Upper lobe of left lung (tissue), 4 donors: ENCODE results near the gene ERAL1.

Experiments
- EP300 ChIP-seq, 4 donors: sonication (generic); formaldehyde crosslinking; IDR thresholded peaks; one replicate each; pipeline ENCODE4 v1.5.1; 2017; ENCODE audit warnings: antibody characterized with exemption in 4 of 4, control low read depth in 2 of 4
- POLR2AphosphoS5 ChIP-seq, 2 donors: sonication (generic); formaldehyde crosslinking; IDR thresholded peaks; one replicate each; pipeline ENCODE4 v1.5.1; 2017; ENCODE audit warnings: antibody characterized with exemption in 2 of 2
- TF ChIP-seq, protein P1 (sequence below), 6 experiments: fragments of 450-650 bp in 4 of 6; fragments of 200-600 bp in 2 of 6; sonication (generic) in 2 of 6; IDR thresholded peaks; one replicate each; pipeline ENCODE4 v1.5.1; 2016 to 2019; ENCODE audit warnings: antibody characterized with exemption in 6 of 6

DNA sequence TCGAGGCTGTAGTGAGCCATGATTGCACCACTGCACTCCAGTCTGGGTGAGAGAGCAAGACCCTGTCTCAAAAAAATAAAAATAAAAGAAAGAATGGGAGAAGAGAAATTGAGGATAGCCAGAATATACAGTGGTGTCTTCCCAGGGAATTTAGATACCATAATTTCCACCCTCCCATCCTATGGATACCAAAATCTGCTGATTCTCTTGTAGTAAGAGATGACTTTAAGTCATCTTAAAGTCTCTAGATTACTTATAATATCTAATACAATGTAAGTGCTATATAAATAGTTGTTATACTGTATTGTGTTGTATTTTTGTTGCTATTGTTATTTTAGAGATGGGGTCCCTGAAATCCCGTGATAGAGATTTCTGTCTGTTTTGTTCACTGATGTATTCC lies 1.5 kb upstream of the ERAL1 start:
- TF ChIP-seq, protein P1, sequence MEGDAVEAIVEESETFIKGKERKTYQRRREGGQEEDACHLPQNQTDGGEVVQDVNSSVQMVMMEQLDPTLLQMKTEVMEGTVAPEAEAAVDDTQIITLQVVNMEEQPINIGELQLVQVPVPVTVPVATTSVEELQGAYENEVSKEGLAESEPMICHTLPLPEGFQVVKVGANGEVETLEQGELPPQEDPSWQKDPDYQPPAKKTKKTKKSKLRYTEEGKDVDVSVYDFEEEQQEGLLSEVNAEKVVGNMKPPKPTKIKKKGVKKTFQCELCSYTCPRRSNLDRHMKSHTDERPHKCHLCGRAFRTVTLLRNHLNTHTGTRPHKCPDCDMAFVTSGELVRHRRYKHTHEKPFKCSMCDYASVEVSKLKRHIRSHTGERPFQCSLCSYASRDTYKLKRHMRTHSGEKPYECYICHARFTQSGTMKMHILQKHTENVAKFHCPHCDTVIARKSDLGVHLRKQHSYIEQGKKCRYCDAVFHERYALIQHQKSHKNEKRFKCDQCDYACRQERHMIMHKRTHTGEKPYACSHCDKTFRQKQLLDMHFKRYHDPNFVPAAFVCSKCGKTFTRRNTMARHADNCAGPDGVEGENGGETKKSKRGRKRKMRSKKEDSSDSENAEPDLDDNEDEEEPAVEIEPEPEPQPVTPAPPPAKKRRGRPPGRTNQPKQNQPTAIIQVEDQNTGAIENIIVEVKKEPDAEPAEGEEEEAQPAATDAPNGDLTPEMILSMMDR (IDR thresholded peaks at IDR 0.05) = no peak
- TF ChIP-seq EP300 (IDR thresholded peaks at IDR 0.05) (no peak), POLR2AphosphoS5 (IDR thresholded peaks at IDR 0.05) (no peak)
